ENCODE results near the gene ASAP2. TPM values are rescaled to one million over a fixed set of nuclear protein-coding genes. Genes with fewer than 3 reads are reported as not detected.
A peak's percentile ranks its signal among the peaks of the same experiment; 100 is the strongest.

The ASAP2 gene
- total and polyA plus RNA-seq, 8 donors, result 21.1 to 41.8 (median 35.1) TPM

DNA sequence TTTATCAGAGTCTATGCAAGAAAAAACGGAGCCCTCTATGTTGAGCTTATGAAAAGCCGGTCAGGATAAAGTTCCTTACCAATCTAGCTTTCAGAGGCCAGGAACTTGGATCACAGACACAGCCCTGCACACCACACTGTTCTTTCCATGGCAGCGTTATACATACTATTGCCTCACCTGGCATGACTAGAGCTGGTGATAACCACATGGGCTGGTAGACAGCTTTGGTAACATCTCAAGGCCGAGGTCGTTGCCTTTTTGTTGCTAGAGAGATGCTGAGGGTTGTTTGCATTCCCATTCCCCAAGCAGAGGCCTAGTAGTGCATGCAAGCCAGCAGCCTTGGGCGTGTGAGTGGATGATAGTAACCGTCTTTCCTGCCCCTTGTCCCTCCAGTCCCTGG is 138.7 kb downstream of the ASAP2 start:
- no peaks in the 10 kb centered on the region for H3K9me3 ChIP-seq
- no peak overlapping the region for H3K27ac ChIP-seq
- peaks cover 0 to 16% of the 10 kb centered on the region in 2 donors for H3K4me1 ChIP-seq
- H3K36me3 ChIP-seq, result peaks cover 0 to 5% of the 10 kb centered on the region in 2 donors
- no peak for DNase-seq
- ATAC-seq, result no peak
- no peak overlapping the region for H3K4me3 ChIP-seq
- no peaks in the 10 kb centered on the region for H3K27me3 ChIP-seq
- intact Hi-C loops (cut with DNase I), result no loop called here
- TF ChIP-seq, protein P1, sequence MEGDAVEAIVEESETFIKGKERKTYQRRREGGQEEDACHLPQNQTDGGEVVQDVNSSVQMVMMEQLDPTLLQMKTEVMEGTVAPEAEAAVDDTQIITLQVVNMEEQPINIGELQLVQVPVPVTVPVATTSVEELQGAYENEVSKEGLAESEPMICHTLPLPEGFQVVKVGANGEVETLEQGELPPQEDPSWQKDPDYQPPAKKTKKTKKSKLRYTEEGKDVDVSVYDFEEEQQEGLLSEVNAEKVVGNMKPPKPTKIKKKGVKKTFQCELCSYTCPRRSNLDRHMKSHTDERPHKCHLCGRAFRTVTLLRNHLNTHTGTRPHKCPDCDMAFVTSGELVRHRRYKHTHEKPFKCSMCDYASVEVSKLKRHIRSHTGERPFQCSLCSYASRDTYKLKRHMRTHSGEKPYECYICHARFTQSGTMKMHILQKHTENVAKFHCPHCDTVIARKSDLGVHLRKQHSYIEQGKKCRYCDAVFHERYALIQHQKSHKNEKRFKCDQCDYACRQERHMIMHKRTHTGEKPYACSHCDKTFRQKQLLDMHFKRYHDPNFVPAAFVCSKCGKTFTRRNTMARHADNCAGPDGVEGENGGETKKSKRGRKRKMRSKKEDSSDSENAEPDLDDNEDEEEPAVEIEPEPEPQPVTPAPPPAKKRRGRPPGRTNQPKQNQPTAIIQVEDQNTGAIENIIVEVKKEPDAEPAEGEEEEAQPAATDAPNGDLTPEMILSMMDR (IDR thresholded peaks at IDR 0.05), result no peak

- intact Hi-C loops (cut with DNase I), result no loop called here
- Histone ChIP-seq H3K4me3 (no peak overlapping the region), H3K36me3 (peaks cover 0 to 5% of the 10 kb centered on the region in 2 donors), H3K27ac (no peak overlapping the region), H3K4me1 (peaks cover 0 to 16% of the 10 kb centered on the region in 2 donors), H3K9me3 (no peaks in the 10 kb centered on the region), H3K27me3 (no peaks in the 10 kb centered on the region)
- DNase-seq (no peak), ATAC-seq (no peak)
- TF ChIP-seq, protein P1 (IDR thresholded peaks at IDR 0.05), result no peak
These were observed 139.4 kb downstream of the ASAP2 start for GRCh38 chr2:9345997-9346396.

- ATAC-seq (no peak), DNase-seq (no peak)
- Histone ChIP-seq H3K36me3 (peaks cover 0 to 5% of the 10 kb centered on the region in 2 donors), H3K4me3 (no peak overlapping the region), H3K4me1 (peaks cover 0 to 16% of the 10 kb centered on the region in 2 donors), H3K9me3 (no peaks in the 10 kb centered on the region), H3K27ac (peak overlapping the region; percentile 64 to 70), H3K27me3 (no peaks in the 10 kb centered on the region)
- intact Hi-C loops (cut with DNase I), result no loop called here
- TF ChIP-seq, protein P1 (IDR thresholded peaks at IDR 0.05), result no peak
These were observed 140.3 kb downstream of the ASAP2 start for GRCh38 chr2:9346885-9347284.

- intact Hi-C loops (cut with DNase I), result no loop called here
- peak in 3 of 4 donors; percentile 44 to 85 (median 72) for DNase-seq
- Histone ChIP-seq H3K27ac (peak overlapping the region; percentile 64 to 70), H3K4me1 (peaks cover 0 to 16% of the 10 kb centered on the region in 2 donors), H3K27me3 (no peaks in the 10 kb centered on the region), H3K4me3 (no peak overlapping the region), H3K36me3 (peaks cover 0 to 9% of the 10 kb centered on the region in 2 donors), H3K9me3 (no peaks in the 10 kb centered on the region)
- TF ChIP-seq, protein P1 (IDR thresholded peaks at IDR 0.05), result no peak
- peak; percentile 95 for ATAC-seq
These were observed 140.8 kb downstream of the ASAP2 start for GRCh38 chr2:9347411-9347881.

DNA sequence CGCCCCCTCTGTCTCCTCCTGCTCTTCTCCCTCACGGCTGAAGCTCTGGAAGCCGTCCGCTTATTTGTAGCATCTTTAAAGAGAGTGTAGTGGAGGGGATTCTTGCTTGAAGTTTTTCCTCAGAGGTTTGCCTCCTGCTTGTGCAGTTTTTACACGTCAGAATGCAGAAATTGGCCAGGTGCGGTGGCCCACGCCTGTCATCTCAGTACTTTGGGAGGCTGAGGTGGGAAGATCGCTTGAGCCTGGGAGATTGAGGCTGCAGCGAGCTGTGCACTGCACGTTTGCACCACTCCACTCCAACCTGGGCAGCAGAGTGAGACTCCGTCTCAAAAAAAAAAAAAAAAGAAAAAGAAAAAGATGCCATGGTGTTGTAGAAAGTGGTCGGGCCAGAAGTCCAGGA is 147.7 kb downstream of the ASAP2 start:
- no peaks in the 10 kb centered on the region for H3K4me1 ChIP-seq
- intact Hi-C loops (cut with DNase I), result no loop called here
- H3K9me3 ChIP-seq, result no peaks in the 10 kb centered on the region
- no peak for ATAC-seq
- H3K4me3 ChIP-seq, result no peak overlapping the region
- peaks cover 0 to 37% of the 10 kb centered on the region in 2 donors for H3K36me3 ChIP-seq
- TF ChIP-seq, protein P1 (IDR thresholded peaks at IDR 0.05), result no peak
- DNase-seq, result no peak
- no peaks in the 10 kb centered on the region for H3K27me3 ChIP-seq
- H3K27ac ChIP-seq, result no peak overlapping the region

Measured in left lung (tissue), 10 donors.